H1 (cell line): ENCODE results near the gene CFAP53. TPM values are rescaled to one million over a fixed set of nuclear protein-coding genes. Genes with fewer than 3 reads are reported as not detected.

Experiments used
- CTCF ChIA-PET: fragments of 300-600 bp; sonication (Branson Sonifier 250); formaldehyde crosslinking; loops from one replicate; lab custom pipeline; 2021; ENCODE audit not compliant: partially characterized antibody; lab: Charles Lee
- POLR2A ChIA-PET: fragments of 300-600 bp; sonication (Branson Sonifier 250); formaldehyde crosslinking; loops from one replicate; lab custom pipeline; 2021; ENCODE audit warnings: inconsistent platforms; ENCODE audit not compliant: partially characterized antibody; lab: Charles Lee
- DNase-seq, 2 experiments: peaks; one replicate each; pipeline versions ENCODE4 v3.0.0 to v3.0.0-alpha.2; 2010 to 2022; ENCODE audit warnings: low spot score in 2 of 2, low read depth in 1 of 2, mixed read lengths in 1 of 2
- FAIRE-seq: peaks from 2 replicates; lab custom pipeline; 2011; peaks lifted over from hg19 to GRCh38; lab: Jason Lieb, UNC
- H2AFZ ChIP-seq: 2 replicates; pipeline ENCODE4 v1.8.1; 2012; ENCODE audit warnings: low read length, inconsistent platforms
- H2AK5ac ChIP-seq: 2 replicates; pipeline ENCODE4 v1.6.1; 2013; ENCODE audit warnings: low read depth, low read length
- H2BK120ac ChIP-seq: replicated peaks from 2 replicates; pipeline ENCODE3; 2013; ENCODE audit warnings: low read depth, low read length, inconsistent platforms
- H2BK12ac ChIP-seq: 2 replicates; pipeline ENCODE4 v1.6.1; 2013; ENCODE audit warnings: low read depth, low read length
- H2BK15ac ChIP-seq: 2 replicates; pipeline ENCODE4 v1.6.1; 2013; ENCODE audit warnings: low read length
- H2BK20ac ChIP-seq: 2 replicates; pipeline ENCODE4 v1.6.1; 2013; ENCODE audit warnings: low read length
- H2BK5ac ChIP-seq: 2 replicates; pipeline ENCODE4 v1.6.1; 2013; ENCODE audit warnings: low read depth, low read length
- H3K14ac ChIP-seq: 2 replicates; pipeline ENCODE4 v1.6.1; 2013; ENCODE audit warnings: inconsistent platforms; ENCODE audit not compliant: insufficient read length
- H3K18ac ChIP-seq: 2 replicates; pipeline ENCODE4 v1.6.1; 2013; ENCODE audit warnings: low read length; ENCODE audit errors: extremely low read depth
- H3K23ac ChIP-seq: 2 replicates; pipeline ENCODE4 v1.6.1; 2013; ENCODE audit warnings: inconsistent platforms; ENCODE audit not compliant: insufficient read length
- H3K23me2 ChIP-seq: 2 replicates; pipeline ENCODE4 v1.6.1; 2013; ENCODE audit warnings: low read depth, low read length
- H3K27ac ChIP-seq: 2 replicates; pipeline ENCODE4 v1.6.1; 2011; ENCODE audit warnings: low read depth, low read length, inconsistent platforms
- H3K27me3 ChIP-seq, 4 experiments: replicated peaks in 1 of 4; 1 replicate in 1 of 4; 2 replicates in 3 of 4; pipeline versions ENCODE4 v1.6.1 to v1.8.1; 2011 to 2013; ENCODE audit warnings: low read length in 3 of 4, mild to moderate bottlenecking in 3 of 4, inconsistent platforms in 2 of 4, mixed read lengths in 2 of 4, moderate library complexity in 1 of 4; ENCODE audit not compliant: control insufficient read depth in 3 of 4, insufficient read depth in 3 of 4; ENCODE audit errors: extremely low read depth in 1 of 4
- H3K36me3 ChIP-seq, 4 experiments: 2 replicates each; pipeline versions ENCODE4 v1.6.1 to v1.8.1; 2011 to 2013; ENCODE audit warnings: mild to moderate bottlenecking in 4 of 4, low read length in 3 of 4, moderate library complexity in 2 of 4, control low read depth in 1 of 4, inconsistent platforms in 1 of 4; ENCODE audit not compliant: insufficient read depth in 4 of 4, control insufficient read depth in 2 of 4
- H3K4ac ChIP-seq: replicated peaks from 2 replicates; pipeline ENCODE3; 2013; ENCODE audit warnings: low read length, low read depth, mixed read lengths, inconsistent platforms; ENCODE audit not compliant: insufficient read length
- H3K4me1 ChIP-seq, 4 experiments: replicated peaks in 1 of 4; 1 replicate in 1 of 4; 2 replicates in 3 of 4; pipeline versions ENCODE4 v1.6.1 to v1.8.1; 2011 to 2013; ENCODE audit warnings: low read length in 3 of 4, inconsistent platforms in 2 of 4, mixed read lengths in 1 of 4; ENCODE audit not compliant: insufficient read depth in 4 of 4, control insufficient read depth in 3 of 4
- H3K4me2 ChIP-seq, 2 experiments: 2 replicates each; pipeline versions ENCODE4 v1.6.1 to v1.8.1; 2011 to 2013; ENCODE audit warnings: low read depth in 2 of 2, low read length in 2 of 2, control low read depth in 1 of 2, inconsistent platforms in 1 of 2, mild to moderate bottlenecking in 1 of 2; ENCODE audit not compliant: insufficient read depth in 1 of 2
- H3K4me3 ChIP-seq, 4 experiments: fragments of 200-600, 300-600 bp in 1 of 4; sonication (generic), shearing (Covaris generic), sonication (Bioruptor Twin) in 1 of 4; 2 replicates each; pipeline versions ENCODE4 v1.5.1 to v1.8.1; 2011 to 2016; ENCODE audit warnings: low read length in 4 of 4, low read depth in 3 of 4, control low read depth in 2 of 4, inconsistent platforms in 2 of 4, mild to moderate bottlenecking in 2 of 4, mixed read lengths in 1 of 4, moderate library complexity in 1 of 4; ENCODE audit not compliant: insufficient read depth in 2 of 4; ENCODE audit errors: extremely low read depth in 1 of 4
- H3K56ac ChIP-seq: replicated peaks from 2 replicates; pipeline ENCODE3; 2013; ENCODE audit warnings: low read depth, mild to moderate bottlenecking, mixed read lengths, low read length, inconsistent platforms; ENCODE audit not compliant: insufficient read length
- H3K79me1 ChIP-seq: 2 replicates; pipeline ENCODE4 v1.6.1; 2013; ENCODE audit warnings: low read depth, low read length, control low read depth
- H3K79me2 ChIP-seq, 2 experiments: 2 replicates each; pipeline versions ENCODE4 v1.6.1 to v1.8.1; 2012 to 2013; ENCODE audit warnings: low read length in 2 of 2, mild to moderate bottlenecking in 2 of 2, inconsistent platforms in 1 of 2; ENCODE audit not compliant: insufficient read depth in 2 of 2, control insufficient read depth in 1 of 2
- H3K9ac ChIP-seq, 4 experiments: replicated peaks in 1 of 4; 1 replicate in 1 of 4; 2 replicates in 3 of 4; pipeline versions ENCODE4 v1.6.1 to v1.8.1; 2011 to 2013; ENCODE audit warnings: low read depth in 3 of 4, low read length in 3 of 4, control low read depth in 2 of 4, mild to moderate bottlenecking in 2 of 4, moderate library complexity in 2 of 4, inconsistent platforms in 1 of 4; ENCODE audit errors: extremely low read depth in 1 of 4
- H3K9me3 ChIP-seq, 2 experiments: 2 replicates each; pipeline versions ENCODE4 v1.6.1 to v1.8.1; 2012 to 2013; ENCODE audit warnings: mild to moderate bottlenecking in 2 of 2, moderate library complexity in 2 of 2, control low read depth in 1 of 2, inconsistent platforms in 1 of 2, low read depth in 1 of 2, low read length in 1 of 2, mixed read lengths in 1 of 2; ENCODE audit not compliant: insufficient read depth in 2 of 2
- H4K20me1 ChIP-seq, 2 experiments: replicated peaks in 1 of 2; 2 replicates each; pipeline versions ENCODE3 to v1.8.1; 2011 to 2013; ENCODE audit warnings: inconsistent platforms in 2 of 2, low read length in 2 of 2, mild to moderate bottlenecking in 1 of 2; ENCODE audit not compliant: insufficient read depth in 2 of 2, control insufficient read depth in 1 of 2
- H4K5ac ChIP-seq: 2 replicates; pipeline ENCODE4 v1.6.1; 2013; ENCODE audit warnings: low read length, low read depth, mixed read lengths, inconsistent platforms; ENCODE audit not compliant: insufficient read length
- H4K8ac ChIP-seq: 2 replicates; pipeline ENCODE4 v1.8.0; 2013; ENCODE audit warnings: mild to moderate bottlenecking, moderate library complexity, low read length, inconsistent platforms; ENCODE audit not compliant: insufficient read depth; ENCODE audit errors: extremely low read depth
- H4K91ac ChIP-seq: replicated peaks from 2 replicates; pipeline ENCODE3; 2013; ENCODE audit warnings: low read length, mixed read lengths, inconsistent platforms; ENCODE audit not compliant: insufficient read length
- CBX8 ChIP-seq: fragments of 300-800, 300-1000 bp; sonication (generic); IDR thresholded peaks from 2 replicates; pipeline ENCODE4 v1.7.1; 2016; ENCODE audit warnings: low read depth, low read length, borderline replicate concordance
- KDM1A ChIP-seq: fragments of 200-600, 300-600 bp; sonication (generic); IDR thresholded peaks from 2 replicates; pipeline ENCODE4 v1.7.1; 2016; ENCODE audit warnings: mild to moderate bottlenecking, low read length, borderline replicate concordance
- RXRA ChIP-seq: IDR thresholded peaks from 2 replicates; pipeline ENCODE4 v1.6.1; 2011; ENCODE audit warnings: low read depth, mild to moderate bottlenecking, low read length, moderate library complexity; ENCODE audit not compliant: insufficient read depth
- polyA plus RNA-seq, 7 experiments: library from polyadenylated mRNA; depleted of rRNA in 3 of 7; stranded (reverse) in 5 of 7; unstranded in 2 of 7; fragments of >200 nt in 5 of 7; fragments of 200-250 nt in 2 of 7; gene quantifications; 1 replicate in 5 of 7; 2 replicates in 1 of 7; 4 replicates in 1 of 7; pipeline versions ENCODE4 v1.2.1 to v1.2.3, GENCODE V29; 2011 to 2013; ENCODE audit warnings: missing spikeins in 2 of 7, mixed read lengths in 2 of 7
- total RNA-seq: library from RNA; stranded (reverse); fragmentation: NEBNext Ultra II Directional; extraction: Animal tissue kit (Norgen Biotek cat#: 25700); gene quantifications from 2 replicates; pipeline ENCODE4 v1.2.1, GENCODE V29; 2021
- TF ChIP-seq, protein P1 (sequence below): IDR thresholded peaks from 2 replicates; pipeline ENCODE4 v1.6.1; 2012; ENCODE audit warnings: inconsistent platforms

The CFAP53 gene
- total and polyA plus RNA-seq, 2 of the 8 experiments (the other 6 are each of a cell fraction or from before 2014, with no cell fraction given) = 0.08 to 0.30 TPM

DNA sequence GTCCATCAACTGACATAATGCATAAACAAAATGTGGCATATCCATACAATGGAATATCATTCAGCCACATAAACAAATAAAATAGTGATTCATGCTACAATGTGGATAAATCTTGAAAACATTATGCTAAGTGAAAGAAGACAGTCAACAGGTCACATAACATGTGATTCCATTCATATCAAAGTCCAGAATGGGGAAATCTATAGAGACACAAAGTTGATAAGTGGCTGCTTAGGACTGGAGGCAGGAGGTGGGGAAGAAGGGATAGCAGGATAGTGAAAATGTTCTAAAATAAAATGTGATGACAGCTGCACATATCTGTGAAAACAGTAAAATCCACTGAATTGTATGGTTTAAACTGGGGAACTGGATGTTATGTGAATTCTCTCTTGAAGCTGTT is 18.7 kb downstream of the CFAP53 start:
- Histone ChIP-seq H3K9me3 (peaks cover 0 to 2% of the 10 kb centered on the region in 2 experiments; a peak in 1 of 4 replicates), H2BK5ac (no peak overlapping the region), H2BK20ac (no peak overlapping the region), H3K79me2 (no peaks in the 10 kb centered on the region), H3K14ac (no peak overlapping the region), H2BK120ac (no peak overlapping the region), H3K9ac (no peak overlapping the region), H3K23ac (no peak overlapping the region), H2BK12ac (no peak overlapping the region), H4K8ac (no peak overlapping the region), H3K23me2 (no peaks in the 10 kb centered on the region), H3K18ac (no peak overlapping the region), H3K27me3 (no peaks in the 10 kb centered on the region), H3K4me3 (no peak overlapping the region), H2AK5ac (no peak overlapping the region), H3K4ac (no peak overlapping the region), H3K4me2 (no peak overlapping the region), H2BK15ac (no peak overlapping the region), H3K79me1 (no peaks in the 10 kb centered on the region), H3K36me3 (no peaks in the 10 kb centered on the region), H2AFZ (no peak overlapping the region), H4K20me1 (no peaks in the 10 kb centered on the region), H4K91ac (no peak overlapping the region), H3K4me1 (peaks cover 0 to 3% (median 0%) of the 10 kb centered on the region in 4 experiments; a peak in 1 of 7 replicates), H4K5ac (no peak overlapping the region), H3K27ac (no peak overlapping the region), H3K56ac (no peak overlapping the region)
- FAIRE-seq (no peak), DNase-seq (no peak)
- TF ChIP-seq RXRA = no peak
- TF ChIP-seq KDM1A = no peak
- no peak for TF ChIP-seq CBX8
- TF ChIP-seq, protein P1, sequence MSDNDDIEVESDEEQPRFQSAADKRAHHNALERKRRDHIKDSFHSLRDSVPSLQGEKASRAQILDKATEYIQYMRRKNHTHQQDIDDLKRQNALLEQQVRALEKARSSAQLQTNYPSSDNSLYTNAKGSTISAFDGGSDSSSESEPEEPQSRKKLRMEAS = no peak
- POLR2A ChIA-PET = no interaction called here
- CTCF ChIA-PET = interaction anchor here (0.9 kb wide), 1 partner anchor 109 kb away, joined by 3 read pairs; no protein-coding TSS in a partner anchor
